ENCODE data around the gene SYNDIG1L. TPM values are rescaled to one million over a fixed set of nuclear protein-coding genes. Genes with fewer than 3 reads are reported as not detected.

SYNDIG1L gene
- 0.06 TPM in 1 of 2 replicates, not detected in the other for total RNA-seq

GRCh38 chr14:74426202-74426582 lies at the start of gene SYNDIG1L:
Gene SYNDIG1L, minus strand, starts transcription at chr14:74426210. Its CDS starts 16,466 bp downstream, at chr14:74409744.

Other genes starting within 250 kb of the SYNDIG1L start
- gene VSX2, start 186.8 kb downstream of the SYNDIG1L start, total RNA-seq = not detected in 2 replicates
- gene ABCD4, start 123.3 kb downstream of the SYNDIG1L start, total RNA-seq = 43.2 and 50.6 TPM in 2 replicates
- gene VRTN, start 77.7 kb downstream of the SYNDIG1L start, total RNA-seq = not detected in 2 replicates
- gene NPC2, start 67.1 kb upstream of the SYNDIG1L start, total RNA-seq = 239 and 247 TPM in 2 replicates
- 8.9 and 9.4 TPM in 2 replicates for gene ISCA2, start 67.6 kb upstream of the SYNDIG1L start, total RNA-seq
- 114 and 133 TPM in 2 replicates for gene LTBP2, start 186.0 kb upstream of the SYNDIG1L start, total RNA-seq

All from bladder microvascular endothelial cell (primary cell).